ENCODE measurements around the gene TMEFF1. TPM values are rescaled to one million over a fixed set of nuclear protein-coding genes. Genes with fewer than 3 reads are reported as not detected.
A peak's percentile ranks its signal among the peaks of the same experiment; 100 is the strongest.
"Not testable (repeated sequence)": the region's sequence is repeated elsewhere in the genome, so short reads cannot be mapped to it uniquely, and the experiment has no call there.

TMEFF1 gene
- total RNA-seq, 2 experiments from 2014 or later = 0.24 to 0.95 TPM

DNA sequence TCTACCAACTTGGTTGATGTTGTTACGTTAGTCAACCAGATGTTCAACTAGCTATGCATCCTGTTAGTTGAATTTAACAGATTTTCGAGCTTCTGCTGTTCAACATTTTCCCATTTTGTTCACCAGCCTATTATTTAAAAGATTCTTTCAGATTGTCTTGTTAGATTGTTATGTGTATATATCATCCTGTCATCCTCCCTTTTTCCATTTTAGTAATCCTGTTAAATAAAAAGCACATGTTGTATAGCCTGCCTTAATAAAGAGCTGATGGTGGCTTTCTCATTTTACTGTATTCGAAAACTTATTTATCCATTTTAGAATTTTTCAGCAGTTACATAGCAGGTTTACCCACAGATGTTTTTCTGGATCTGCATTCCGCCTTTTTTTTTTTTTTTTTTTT is 4.3 kb downstream of the TMEFF1 start:
- no peak overlapping the region for H3K4me3 Mint-ChIP-seq
- POLR2A ChIA-PET = no interaction called here
- intact Hi-C loops (cut with micrococcal nuclease) = no loop called here
- H3K4me1 Mint-ChIP-seq (ENCODE audit: low read depth) = peaks cover 3% of the 10 kb centered on the region
- DNase-seq = no peak
- peaks cover 1% of the 10 kb centered on the region for H3K36me3 Mint-ChIP-seq
- H3K27ac Mint-ChIP-seq = no peak overlapping the region
- no peaks in the 10 kb centered on the region for H3K9me3 Mint-ChIP-seq
- peaks cover 23% of the 10 kb centered on the region for H3K27me3 Mint-ChIP-seq
- CTCF ChIA-PET = no interaction called here

DNA sequence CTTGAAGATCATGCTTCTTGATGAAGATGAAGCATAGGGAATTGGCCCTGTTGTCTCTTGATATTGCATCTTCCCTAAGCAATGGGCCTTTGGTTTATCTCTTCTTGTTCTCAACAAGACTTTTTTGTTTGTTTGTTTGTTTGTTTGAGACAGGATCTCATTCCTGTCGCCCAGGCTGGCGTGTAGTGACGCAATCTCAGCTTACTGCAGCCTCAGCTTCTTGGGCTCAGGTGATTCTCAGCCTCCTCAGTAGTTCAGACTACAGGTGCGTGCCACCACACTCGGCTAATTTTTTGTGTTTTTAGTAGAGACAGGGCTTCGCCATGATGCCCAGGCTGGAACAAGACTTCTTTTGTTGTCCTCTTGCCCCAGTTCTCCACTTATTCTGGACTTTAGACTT is 5.2 kb downstream of the TMEFF1 start:
- peaks cover 1% of the 10 kb centered on the region for H3K36me3 Mint-ChIP-seq
- H3K4me1 Mint-ChIP-seq (ENCODE audit: low read depth) = peaks cover 3% of the 10 kb centered on the region
- H3K9me3 Mint-ChIP-seq = no peaks in the 10 kb centered on the region
- no peak overlapping the region for H3K27ac Mint-ChIP-seq
- no peak for DNase-seq
- peaks cover 20% of the 10 kb centered on the region for H3K27me3 Mint-ChIP-seq
- no peak overlapping the region for H3K4me3 Mint-ChIP-seq
- CTCF ChIA-PET = no interaction called here
- POLR2A ChIA-PET = no interaction called here
- intact Hi-C loops (cut with micrococcal nuclease) = no loop called here

DNA sequence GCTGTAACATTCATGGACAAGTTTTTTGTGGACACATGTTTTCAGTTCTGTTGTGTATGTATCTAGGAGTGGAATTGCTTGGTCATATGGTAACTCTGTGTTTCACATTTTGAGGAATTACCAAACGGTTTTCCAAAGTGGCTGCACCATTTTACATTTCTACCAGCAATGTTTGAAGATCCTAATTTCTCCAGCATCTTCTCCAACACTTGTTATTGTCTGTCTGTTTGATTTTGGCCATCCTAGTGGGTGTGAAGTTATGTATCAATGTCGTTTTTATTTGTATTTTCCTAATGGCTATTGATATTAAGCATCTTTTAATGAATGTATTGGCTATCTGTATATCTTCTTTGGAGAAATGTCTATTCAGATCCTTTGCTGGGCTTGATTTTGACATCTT is 6.9 kb downstream of the TMEFF1 start:
- Mint-ChIP-seq H3K27ac (no peak overlapping the region), H3K4me3 (no peak overlapping the region), H3K36me3 (peaks cover 1% of the 10 kb centered on the region), H3K9me3 (no peaks in the 10 kb centered on the region), H3K4me1 (ENCODE audit: low read depth) (no peaks in the 10 kb centered on the region), H3K27me3 (peaks cover 13% of the 10 kb centered on the region)
- intact Hi-C loops (cut with micrococcal nuclease) = no loop called here
- ChIA-PET CTCF (no interaction called here), POLR2A (no interaction called here)
- no peak for DNase-seq

GRCh38 chr9:100485196-100485595 is 12.2 kb downstream of the TMEFF1 start:
- ChIA-PET CTCF (no interaction called here), POLR2A (no interaction called here)
- H3K36me3 Mint-ChIP-seq = no peaks in the 10 kb centered on the region
- DNase-seq = no peak
- no peaks in the 10 kb centered on the region for H3K9me3 Mint-ChIP-seq
- intact Hi-C loops (cut with micrococcal nuclease) = no loop called here
- H3K4me1 Mint-ChIP-seq (ENCODE audit: low read depth) = no peaks in the 10 kb centered on the region
- H3K27me3 Mint-ChIP-seq = peaks cover 4% of the 10 kb centered on the region
- no peak overlapping the region for H3K27ac Mint-ChIP-seq
- H3K4me3 Mint-ChIP-seq = no peak overlapping the region

GRCh38 chr9:100486479-100487176 is 13.7 kb downstream of the TMEFF1 start:
- ChIA-PET POLR2A (no interaction called here), CTCF (interaction anchor here (1.0 kb wide), 1 partner anchor 49 kb away, joined by 3 read pairs; no protein-coding TSS in a partner anchor)
- Mint-ChIP-seq H3K27me3 (peaks cover 1% of the 10 kb centered on the region), H3K36me3 (no peaks in the 10 kb centered on the region), H3K4me3 (no peak overlapping the region), H3K4me1 (ENCODE audit: low read depth) (no peaks in the 10 kb centered on the region), H3K9me3 (no peaks in the 10 kb centered on the region), H3K27ac (no peak overlapping the region)
- no peak for DNase-seq
- intact Hi-C loops (cut with micrococcal nuclease) = no loop called here

DNA sequence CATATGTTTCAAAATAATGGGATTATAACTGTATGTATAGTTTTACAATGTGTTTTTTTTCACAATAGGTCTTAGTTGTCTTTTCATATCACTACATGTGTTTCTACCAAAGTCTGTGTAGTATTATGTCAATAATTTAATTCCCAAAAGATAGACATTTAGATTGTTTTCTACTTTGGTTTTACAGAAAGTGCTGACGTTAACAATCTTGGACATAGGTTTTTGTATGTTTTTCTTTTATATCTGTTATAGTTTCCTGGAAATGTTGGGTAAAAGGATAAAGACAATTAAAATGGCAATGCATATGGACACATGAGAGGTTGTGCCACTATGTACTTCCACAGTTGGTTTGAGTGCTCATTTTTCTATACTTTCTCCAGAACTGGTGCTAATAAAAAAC is 15.2 kb downstream of the TMEFF1 start:
- no peak overlapping the region for H3K27ac Mint-ChIP-seq
- ChIA-PET CTCF (no interaction called here), POLR2A (no interaction called here)
- H3K4me1 Mint-ChIP-seq (ENCODE audit: low read depth) = no peaks in the 10 kb centered on the region
- intact Hi-C loops (cut with micrococcal nuclease) = no loop called here
- no peak overlapping the region for H3K4me3 Mint-ChIP-seq
- H3K9me3 Mint-ChIP-seq = no peaks in the 10 kb centered on the region
- H3K27me3 Mint-ChIP-seq = peaks cover 1% of the 10 kb centered on the region
- DNase-seq = no peak
- no peaks in the 10 kb centered on the region for H3K36me3 Mint-ChIP-seq

DNA sequence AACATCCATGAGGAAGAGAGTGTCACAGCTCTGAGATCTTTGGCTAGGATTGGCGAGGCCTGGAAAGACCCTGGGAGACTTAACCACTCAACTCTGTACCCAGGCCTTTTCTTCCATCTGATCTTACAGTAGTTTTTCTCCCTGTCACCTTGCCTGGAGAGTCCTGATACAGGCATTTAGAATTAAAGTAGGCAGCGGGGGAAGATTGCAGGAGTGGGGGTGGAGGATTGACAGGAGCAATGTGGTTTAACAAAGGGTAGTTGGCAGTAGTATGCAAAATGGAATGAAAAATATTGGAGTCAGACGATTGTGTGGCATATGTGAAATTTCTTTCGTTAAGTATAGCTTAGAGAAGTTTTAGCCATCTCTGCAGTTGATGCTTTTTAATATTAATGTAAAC is 16.9 kb downstream of the TMEFF1 start:
- Mint-ChIP-seq H3K4me1 (ENCODE audit: low read depth) (no peaks in the 10 kb centered on the region), H3K27me3 (peaks cover 1% of the 10 kb centered on the region), H3K9me3 (no peaks in the 10 kb centered on the region), H3K27ac (no peak overlapping the region), H3K36me3 (no peaks in the 10 kb centered on the region), H3K4me3 (no peak overlapping the region)
- POLR2A ChIA-PET = no interaction called here
- DNase-seq = no peak
- CTCF ChIA-PET = no interaction called here
- intact Hi-C loops (cut with micrococcal nuclease) = no loop called here

GRCh38 chr9:100492952-100493351 is 20.0 kb downstream of the TMEFF1 start:
- peaks cover 1% of the 10 kb centered on the region for H3K27me3 Mint-ChIP-seq
- no peaks in the 10 kb centered on the region for H3K36me3 Mint-ChIP-seq
- no peak for DNase-seq
- H3K27ac Mint-ChIP-seq = no peak overlapping the region
- intact Hi-C loops (cut with micrococcal nuclease) = no loop called here
- H3K9me3 Mint-ChIP-seq = no peaks in the 10 kb centered on the region
- ChIA-PET POLR2A (no interaction called here), CTCF (no interaction called here)
- H3K4me3 Mint-ChIP-seq = no peak overlapping the region
- H3K4me1 Mint-ChIP-seq (ENCODE audit: low read depth) = no peaks in the 10 kb centered on the region

DNA sequence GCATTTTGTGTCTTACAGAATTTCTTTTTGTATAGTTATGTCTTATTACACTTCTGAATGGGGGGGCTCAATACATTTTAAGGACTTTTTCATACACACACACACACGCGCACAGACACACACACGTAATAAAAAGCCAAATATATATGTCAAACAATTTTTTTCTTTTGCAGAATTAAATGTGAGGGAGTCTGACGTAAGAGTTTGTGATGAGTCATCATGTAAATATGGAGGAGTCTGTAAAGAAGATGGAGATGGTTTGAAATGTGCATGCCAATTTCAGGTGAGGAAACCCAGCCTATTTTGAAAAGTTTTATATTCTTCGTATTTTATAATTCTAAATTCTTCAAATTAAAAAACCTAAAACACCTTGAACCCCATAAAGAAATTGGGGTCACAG is 25.6 kb downstream of the TMEFF1 start:
- H3K27ac Mint-ChIP-seq = no peak overlapping the region
- no peaks in the 10 kb centered on the region for H3K27me3 Mint-ChIP-seq
- H3K36me3 Mint-ChIP-seq = peaks cover 2% of the 10 kb centered on the region
- H3K9me3 Mint-ChIP-seq = no peaks in the 10 kb centered on the region
- no peak overlapping the region for H3K4me3 Mint-ChIP-seq
- ChIA-PET POLR2A (no interaction called here), CTCF (no interaction called here)
- intact Hi-C loops (cut with micrococcal nuclease) = no loop called here
- H3K4me1 Mint-ChIP-seq (ENCODE audit: low read depth) = no peaks in the 10 kb centered on the region
- no peak for DNase-seq

GRCh38 chr9:100499460-100499859 is 26.5 kb downstream of the TMEFF1 start:
- CTCF ChIA-PET = no interaction called here
- peaks cover 2% of the 10 kb centered on the region for H3K36me3 Mint-ChIP-seq

GRCh38 chr9:100499866-100500265 is 26.9 kb downstream of the TMEFF1 start:
- Mint-ChIP-seq H3K9me3 (no peaks in the 10 kb centered on the region), H3K4me3 (no peak overlapping the region), H3K4me1 (ENCODE audit: low read depth) (no peaks in the 10 kb centered on the region), H3K36me3 (peaks cover 2% of the 10 kb centered on the region), H3K27ac (no peak overlapping the region), H3K27me3 (no peaks in the 10 kb centered on the region)
- CTCF ChIA-PET = no interaction called here
- DNase-seq = no peak
- intact Hi-C loops (cut with micrococcal nuclease) = no loop called here
- POLR2A ChIA-PET = no interaction called here

More at GRCh38 chr9:100499460-100499859, 26.5 kb downstream of the TMEFF1 start:
- H3K9me3 Mint-ChIP-seq = no peaks in the 10 kb centered on the region
- H3K4me1 Mint-ChIP-seq (ENCODE audit: low read depth) = no peaks in the 10 kb centered on the region
- POLR2A ChIA-PET = no interaction called here
- H3K27me3 Mint-ChIP-seq = no peaks in the 10 kb centered on the region
- DNase-seq = no peak
- intact Hi-C loops (cut with micrococcal nuclease) = no loop called here
- no peak overlapping the region for H3K27ac Mint-ChIP-seq
- no peak overlapping the region for H3K4me3 Mint-ChIP-seq

DNA sequence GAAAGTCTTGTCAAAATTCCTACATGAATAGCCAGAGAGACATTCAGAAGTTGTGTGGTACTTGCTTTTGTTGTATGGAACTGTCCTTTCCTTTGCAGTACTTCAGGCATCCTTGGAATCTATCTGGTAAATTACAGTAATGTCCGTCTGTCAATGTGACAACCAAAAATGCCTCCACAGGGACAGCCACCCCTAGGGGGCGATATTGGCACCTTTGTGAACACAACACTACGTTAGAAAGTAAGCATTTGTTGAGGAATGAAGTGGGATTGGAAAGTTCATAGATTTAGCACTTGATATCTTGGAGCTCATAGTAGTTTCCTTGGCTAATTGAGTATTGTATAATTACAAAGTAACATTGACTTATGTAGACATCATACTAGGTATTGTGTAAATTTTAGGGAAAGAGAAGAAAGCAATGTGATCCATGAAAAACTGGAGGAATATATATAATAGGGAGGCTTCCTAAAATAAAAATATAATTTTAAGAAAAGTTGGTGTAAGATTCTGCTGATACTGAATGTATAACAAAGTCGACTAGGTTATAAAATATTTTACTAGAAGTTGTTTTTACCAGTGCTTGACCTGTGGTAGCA is 32.7 kb downstream of the TMEFF1 start:
- peak; percentile 78 for DNase-seq
- Mint-ChIP-seq H3K4me1 (ENCODE audit: low read depth) (no peaks in the 10 kb centered on the region), H3K4me3 (no peak overlapping the region), H3K27me3 (peaks cover 2% of the 10 kb centered on the region), H3K36me3 (peaks cover 1% of the 10 kb centered on the region), H3K27ac (no peak overlapping the region), H3K9me3 (no peaks in the 10 kb centered on the region)
- ChIA-PET CTCF (interaction anchor here (0.6 to 3.6 kb wide), 6 partner anchors 9 to 91 kb away, joined by 3 to 13 read pairs (median 6); partner anchors contain the start of gene TMEFF1), POLR2A (interaction anchor here (0.6 kb wide), 1 partner anchor 175 kb away, joined by 6 read pairs; no protein-coding TSS in a partner anchor)
- intact Hi-C loops (cut with micrococcal nuclease) = loop anchor here (1.0 kb wide), 1 partner anchor 90 kb away; no protein-coding TSS in a partner anchor

DNA sequence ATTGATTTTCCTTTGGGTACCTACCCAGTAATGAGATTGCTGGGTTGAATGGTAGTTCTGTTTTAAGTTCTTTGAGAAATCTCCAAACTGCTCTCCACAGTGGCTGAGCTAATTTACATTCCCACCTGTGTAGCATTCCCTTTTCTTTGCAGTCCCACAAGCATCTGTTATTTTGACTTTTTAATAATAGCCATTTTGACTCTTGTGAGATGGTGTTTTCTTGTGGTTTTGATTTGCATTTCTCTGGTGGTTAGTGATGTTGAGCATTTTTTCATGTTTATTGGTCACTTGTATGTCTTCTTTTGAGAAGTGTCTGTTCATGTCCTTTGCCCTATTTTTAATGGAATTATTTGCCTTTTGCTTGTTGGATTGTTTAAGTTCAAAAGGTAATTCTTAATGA is 34.4 kb downstream of the TMEFF1 start:
- CTCF ChIA-PET = interaction anchor here (3.6 kb wide), 1 partner anchor 89 kb away, joined by 13 read pairs; no protein-coding TSS in a partner anchor
- DNase-seq; POLR2A ChIA-PET; H3K36me3 Mint-ChIP-seq; H3K27ac Mint-ChIP-seq; H3K4me3 Mint-ChIP-seq; H3K9me3 Mint-ChIP-seq; H3K27me3 Mint-ChIP-seq; intact Hi-C loops (cut with micrococcal nuclease); H3K4me1 Mint-ChIP-seq (ENCODE audit: low read depth): not testable (repeated sequence)

Measured in activated CD4-positive, alpha-beta memory T cell treated with anti-CD3 and anti-CD28 coated beads for 36 hours (primary cell).